GM21737 (cell line): Measurements from ENCODE around the gene COPG2.
A peak's percentile ranks its signal among the peaks of the same experiment; 100 is the strongest.
"Not testable (repeated sequence)": the region's sequence is repeated elsewhere in the genome, so short reads cannot be mapped to it uniquely, and the experiment has no call there.

Experiments used
- ATAC-seq: cut with Tn5 transposase; IDR thresholded peaks from one replicate; pipeline ENCODE4 v1.9.1; 2021; ENCODE audit warnings: mild to moderate bottlenecking, moderate library complexity; ENCODE audit not compliant: unreplicated experiment

Gene COPG2, protein sequence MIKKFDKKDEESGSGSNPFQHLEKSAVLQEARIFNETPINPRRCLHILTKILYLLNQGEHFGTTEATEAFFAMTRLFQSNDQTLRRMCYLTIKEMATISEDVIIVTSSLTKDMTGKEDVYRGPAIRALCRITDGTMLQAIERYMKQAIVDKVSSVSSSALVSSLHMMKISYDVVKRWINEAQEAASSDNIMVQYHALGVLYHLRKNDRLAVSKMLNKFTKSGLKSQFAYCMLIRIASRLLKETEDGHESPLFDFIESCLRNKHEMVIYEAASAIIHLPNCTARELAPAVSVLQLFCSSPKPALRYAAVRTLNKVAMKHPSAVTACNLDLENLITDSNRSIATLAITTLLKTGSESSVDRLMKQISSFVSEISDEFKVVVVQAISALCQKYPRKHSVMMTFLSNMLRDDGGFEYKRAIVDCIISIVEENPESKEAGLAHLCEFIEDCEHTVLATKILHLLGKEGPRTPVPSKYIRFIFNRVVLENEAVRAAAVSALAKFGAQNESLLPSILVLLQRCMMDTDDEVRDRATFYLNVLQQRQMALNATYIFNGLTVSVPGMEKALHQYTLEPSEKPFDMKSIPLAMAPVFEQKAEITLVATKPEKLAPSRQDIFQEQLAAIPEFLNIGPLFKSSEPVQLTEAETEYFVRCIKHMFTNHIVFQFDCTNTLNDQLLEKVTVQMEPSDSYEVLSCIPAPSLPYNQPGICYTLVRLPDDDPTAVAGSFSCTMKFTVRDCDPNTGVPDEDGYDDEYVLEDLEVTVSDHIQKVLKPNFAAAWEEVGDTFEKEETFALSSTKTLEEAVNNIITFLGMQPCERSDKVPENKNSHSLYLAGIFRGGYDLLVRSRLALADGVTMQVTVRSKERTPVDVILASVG

DNA sequence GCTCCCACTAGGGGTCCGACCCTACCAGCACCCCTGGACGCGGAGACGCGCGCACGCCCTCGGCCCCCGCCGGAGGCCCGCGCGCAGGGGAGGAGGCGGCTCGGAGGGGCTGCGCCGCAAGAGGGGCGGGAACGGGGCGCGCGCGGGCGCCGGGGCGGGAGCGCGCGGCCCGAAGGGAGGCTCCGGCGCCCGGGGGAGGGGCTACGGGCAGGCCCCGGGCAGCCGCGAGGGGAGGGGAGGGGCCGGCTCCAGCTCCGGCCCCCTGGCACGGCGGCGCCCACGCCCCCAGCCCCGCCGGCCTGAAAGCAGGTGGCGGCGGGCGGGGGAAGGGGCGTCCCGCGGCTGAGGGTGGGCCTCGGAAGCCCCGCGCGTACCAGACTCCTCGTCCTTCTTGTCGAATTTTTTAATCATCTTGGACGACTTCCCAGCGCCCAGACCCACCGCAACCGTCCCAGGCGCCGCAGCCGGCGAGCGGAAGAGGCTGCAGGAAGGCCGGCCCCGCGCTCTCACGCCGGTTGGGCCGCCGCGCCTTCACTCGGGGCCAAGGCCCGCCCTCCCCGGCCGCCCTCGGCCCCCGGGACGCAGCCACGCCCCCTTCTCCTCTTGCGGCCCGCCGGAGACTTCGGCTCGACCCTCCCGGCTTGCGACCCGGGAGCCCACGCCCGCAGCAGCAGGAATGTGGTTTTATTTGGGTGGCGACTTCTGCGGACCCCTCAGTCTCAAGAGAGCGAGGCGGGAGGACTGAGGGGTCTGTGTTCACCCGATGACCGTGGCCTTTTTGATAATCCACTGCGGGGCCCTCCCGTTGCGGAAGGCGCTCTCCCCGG lies at the start of gene COPG2:
Gene COPG2, minus strand, starts transcription at position 491 of the 827 bp plus-strand sequence. Its CDS starts 80 bp downstream, at position 411.
- ATAC-seq, result peak; percentile 95

DNA sequence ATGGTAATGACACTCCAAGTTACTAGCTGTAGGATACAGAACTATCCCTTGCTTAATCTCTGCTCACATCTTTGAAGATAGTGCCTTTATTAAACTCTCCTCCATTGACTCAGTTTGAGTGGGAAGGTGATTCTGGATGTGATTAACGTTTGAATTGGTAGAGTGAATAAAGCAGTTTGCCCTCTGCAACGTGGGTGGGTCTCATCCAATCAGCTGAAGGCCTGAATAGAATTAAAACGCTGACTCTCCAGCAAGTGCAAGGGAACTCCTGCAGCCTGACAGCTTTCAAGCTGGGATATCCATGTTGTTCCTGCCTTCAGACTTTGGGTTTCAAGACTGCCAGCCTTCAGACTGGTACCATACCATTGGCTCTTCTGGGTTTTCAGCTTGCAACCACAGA lies 43.9 kb upstream of the COPG2 start:
- no peak for ATAC-seq

DNA sequence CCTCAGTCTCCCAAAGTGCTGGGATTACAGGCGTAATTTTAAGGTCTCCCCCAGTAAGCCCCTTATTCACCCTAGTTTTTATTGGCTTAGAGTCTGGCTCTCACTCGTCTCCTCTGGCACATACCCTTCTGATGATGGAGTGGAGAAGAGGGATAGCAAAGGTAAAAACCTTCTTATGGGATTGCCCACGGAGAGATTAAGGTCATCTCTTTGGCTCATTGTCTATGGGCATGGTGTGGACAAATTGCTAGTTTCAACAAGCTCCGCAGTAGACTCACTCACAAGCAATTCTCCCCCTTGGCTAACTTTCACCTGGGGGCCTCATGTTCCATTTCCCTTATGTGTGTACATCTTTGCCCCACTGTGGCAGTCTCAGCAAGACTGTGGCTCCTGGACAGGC lies 40.2 kb upstream of the COPG2 start:
- ATAC-seq, result no peak

DNA sequence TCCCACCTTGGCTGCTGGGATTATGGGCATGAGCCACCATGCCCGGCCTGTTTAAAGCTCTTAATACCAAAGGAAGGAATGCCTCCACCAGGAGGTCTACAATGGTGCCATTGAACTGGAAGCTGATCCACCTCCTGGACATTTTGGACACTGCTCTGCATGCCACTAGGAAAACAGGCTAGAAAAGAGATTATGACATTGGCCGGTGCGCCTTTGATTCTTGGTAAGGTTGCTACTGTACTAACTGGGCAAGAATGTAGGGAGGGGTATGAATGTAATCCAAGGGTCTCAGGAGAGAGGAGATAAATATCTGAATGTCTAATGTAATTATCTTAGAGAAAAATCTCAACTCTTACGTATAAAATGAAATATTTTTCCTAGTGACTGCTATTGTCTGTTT lies 39.5 kb upstream of the COPG2 start:
- no peak for ATAC-seq

DNA sequence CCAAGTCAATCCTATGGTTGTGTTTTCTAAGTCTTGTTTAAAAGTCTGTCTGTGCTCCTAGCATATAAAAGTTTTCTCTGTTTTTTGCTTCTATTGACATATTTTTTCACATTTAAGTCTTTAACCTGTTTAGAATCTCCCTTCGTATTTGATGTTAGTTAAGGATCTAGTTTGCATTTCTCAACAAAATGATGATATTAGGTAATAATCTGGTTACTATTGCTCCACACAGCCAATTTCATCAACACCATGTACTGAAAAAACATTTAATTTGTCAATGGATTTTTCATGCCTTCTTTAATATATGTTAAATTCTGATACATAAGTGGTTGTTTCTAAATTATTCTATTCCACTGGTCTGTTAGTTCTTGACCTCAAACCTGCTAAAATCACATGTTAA lies 35.3 kb upstream of the COPG2 start:
- no peak for ATAC-seq

DNA sequence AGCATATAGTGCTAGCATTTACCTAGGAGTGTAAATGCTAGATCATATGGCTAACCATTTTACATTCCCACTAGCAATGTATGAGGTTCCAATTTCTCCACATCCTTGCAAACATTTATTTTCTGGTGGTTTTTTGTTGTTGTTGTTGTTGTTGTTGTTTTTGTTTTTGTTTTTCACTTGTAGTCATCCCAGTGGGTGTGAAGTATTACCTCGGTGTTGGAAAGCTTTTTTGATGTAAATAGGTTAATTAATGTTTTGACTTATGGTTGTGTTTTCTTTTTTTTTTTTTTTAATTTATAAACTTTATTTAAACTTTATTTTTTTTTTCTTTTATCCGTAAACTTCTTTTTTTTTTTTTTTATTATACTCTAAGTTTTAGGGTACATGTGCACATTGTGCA lies 33.1 kb upstream of the COPG2 start:
- ATAC-seq, result no peak

DNA sequence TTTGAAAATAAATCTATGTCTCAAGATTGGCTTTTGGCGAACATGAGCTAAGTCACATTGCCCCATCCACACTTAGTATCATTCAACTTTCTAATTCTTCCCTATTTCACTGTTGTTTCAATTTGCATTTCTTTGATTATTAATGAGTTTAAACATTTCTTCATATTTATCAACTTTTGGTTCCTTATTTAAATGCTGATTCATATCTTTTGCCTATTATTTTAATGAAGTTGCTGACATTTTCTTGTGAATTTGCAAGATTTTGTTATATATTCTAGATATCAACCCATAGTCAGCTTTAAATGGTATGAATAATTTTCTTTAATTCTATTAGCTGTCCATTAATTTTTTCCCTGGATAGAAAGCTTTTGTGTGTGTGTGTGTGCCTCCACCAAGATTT lies 32.2 kb upstream of the COPG2 start:
- no peak for ATAC-seq

DNA sequence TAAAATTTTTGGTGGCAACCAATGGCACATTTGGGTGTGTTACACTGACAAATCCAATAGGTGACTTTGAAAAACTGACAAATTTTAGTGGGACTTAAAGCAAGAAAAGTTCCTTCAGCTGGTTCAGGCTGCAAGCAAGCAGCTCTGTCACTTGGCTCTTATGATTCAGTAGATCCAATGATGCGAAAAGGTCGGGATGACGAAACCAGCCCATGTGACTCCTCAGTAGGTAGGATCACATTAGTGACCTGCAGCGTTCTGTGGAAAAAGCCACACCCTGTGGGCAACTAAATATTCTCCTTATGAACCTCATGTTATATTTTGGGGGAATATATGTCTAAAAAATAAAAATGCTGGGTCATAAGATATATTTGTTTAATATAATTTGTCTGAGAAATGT lies 31.1 kb upstream of the COPG2 start:
- ATAC-seq, result no peak

DNA sequence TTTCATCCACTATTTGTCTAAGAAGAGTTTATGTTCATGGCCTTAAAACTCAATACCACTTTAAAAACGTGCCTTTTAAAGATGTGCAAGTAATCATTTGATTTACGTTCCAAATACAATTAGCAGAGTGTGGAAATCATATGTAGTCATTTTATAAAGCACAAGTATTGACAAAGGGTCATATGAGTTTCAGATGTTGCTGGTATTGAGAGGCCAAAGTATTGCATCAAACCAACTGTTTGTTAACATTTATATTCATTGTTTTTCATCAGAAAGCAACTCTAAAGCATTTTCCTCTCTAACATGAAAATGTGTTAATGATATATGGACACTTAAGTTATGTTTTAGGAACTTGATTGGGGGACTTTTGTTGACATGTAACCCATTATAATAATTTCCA lies 29.3 kb upstream of the COPG2 start:
- ATAC-seq, result no peak

DNA sequence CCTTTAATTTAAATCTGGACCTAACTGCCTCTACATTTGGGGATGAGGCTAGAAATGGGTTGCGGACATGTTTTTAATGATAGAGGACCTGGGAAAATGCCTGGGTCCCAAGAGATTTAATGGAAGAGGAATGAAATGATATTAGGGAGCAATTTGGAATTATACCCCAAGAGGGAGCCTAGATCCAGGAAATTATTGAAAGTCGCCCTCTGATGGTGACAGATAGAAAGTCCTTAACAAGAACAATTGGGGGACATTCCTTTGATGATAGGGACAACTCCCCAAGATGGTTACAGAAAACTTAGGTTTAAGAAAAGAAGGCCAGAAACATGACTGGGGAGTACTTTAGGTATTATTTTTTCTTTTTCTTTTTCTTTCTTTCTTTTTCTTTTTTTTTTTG lies 27.3 kb upstream of the COPG2 start:
- no peak for ATAC-seq

DNA sequence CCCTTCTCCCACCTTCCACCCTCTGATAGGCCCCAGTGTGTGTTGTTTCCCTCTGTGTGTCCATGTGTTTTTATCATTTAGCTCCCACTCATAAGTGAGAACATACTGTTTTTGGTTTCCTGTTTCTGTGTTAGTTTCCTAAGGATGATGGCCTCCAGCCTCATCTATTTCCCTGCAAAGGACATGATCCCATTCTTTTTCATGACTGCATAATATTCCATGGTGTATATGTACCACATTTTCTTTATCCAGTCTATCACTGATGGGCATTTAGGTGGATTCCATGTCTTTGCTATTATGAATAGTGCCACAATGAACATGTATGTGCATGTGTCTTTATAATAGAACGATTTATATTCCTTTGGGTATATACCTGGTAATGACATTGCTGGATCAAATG lies 23.8 kb upstream of the COPG2 start:
- ATAC-seq, result not testable (repeated sequence)

DNA sequence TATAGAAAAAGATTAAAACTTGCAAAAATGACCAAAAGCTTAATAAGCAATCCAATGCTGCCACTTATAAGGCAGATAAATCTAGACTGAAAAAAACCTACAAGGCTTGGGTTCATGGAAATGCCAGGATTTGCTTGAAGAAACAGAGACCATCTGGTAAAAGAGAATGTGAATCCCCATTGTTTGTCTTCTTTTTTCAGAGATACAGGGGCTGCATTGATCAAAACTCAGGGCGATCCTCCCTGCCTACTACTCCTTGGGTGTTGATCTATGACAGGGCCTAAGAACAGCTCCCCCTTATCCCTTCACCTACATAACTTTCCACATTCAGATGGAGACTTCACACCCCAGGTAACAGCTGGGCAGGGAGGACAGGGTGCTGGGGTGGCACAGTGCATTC lies 21.1 kb upstream of the COPG2 start:
- ATAC-seq, result no peak

DNA sequence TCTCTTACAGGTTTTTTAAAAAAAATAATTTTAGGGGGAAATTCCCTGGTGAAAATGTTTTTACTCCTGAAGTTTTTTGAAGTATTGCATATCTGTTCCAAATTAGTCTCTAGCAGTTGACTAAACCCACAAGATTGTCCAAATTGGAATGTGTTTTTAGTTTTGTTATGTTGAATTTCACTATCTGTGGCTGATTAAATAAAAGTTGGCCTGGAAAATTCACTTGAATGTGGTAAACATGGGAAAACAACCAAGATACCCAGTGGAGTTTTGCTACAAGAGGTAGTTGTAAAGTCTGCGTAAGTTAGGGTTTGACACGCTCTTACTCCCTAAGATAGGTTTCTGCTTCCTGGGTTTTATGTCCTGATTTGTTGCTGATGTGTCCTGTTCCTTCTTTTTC lies 14.5 kb upstream of the COPG2 start:
- ATAC-seq, result no peak

DNA sequence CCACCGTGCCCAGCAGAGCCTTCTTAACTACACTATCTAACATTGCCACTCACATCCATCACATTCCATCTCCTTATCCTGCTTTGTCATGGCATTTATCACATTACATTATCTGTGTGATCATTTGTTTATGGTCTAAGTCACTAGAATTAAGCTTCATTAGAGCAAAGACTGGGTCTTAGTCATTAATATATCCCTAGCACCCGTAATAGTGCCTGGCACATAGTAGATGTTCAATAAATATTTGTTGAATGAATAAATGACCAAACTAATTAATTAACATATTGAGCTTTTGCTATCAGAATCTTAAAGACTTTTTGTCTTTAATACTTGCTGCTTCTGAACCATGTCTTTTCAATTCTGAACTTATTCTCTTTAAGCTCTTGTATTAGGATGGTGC lies 5.9 kb upstream of the COPG2 start:
- ATAC-seq, result no peak

DNA sequence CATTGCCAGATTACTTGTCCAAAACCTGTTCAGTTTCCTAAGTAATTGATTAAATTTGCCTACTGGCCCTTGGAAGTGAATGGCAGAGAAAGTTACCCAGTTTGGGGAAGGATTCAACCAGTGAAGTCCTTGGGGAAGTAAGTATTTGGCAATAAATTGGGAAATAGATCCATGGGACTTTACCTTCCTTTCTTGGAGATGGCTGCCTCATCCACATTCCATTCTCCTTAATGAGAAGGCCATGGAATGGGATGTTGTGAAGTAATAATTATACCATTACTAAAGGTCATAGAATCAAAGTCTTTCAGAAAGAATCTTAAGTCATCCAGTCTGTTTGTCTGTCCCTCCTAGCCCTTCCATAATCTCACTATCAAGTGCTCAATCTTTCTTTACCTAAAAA lies 4.5 kb upstream of the COPG2 start:
- ATAC-seq, result no peak

DNA sequence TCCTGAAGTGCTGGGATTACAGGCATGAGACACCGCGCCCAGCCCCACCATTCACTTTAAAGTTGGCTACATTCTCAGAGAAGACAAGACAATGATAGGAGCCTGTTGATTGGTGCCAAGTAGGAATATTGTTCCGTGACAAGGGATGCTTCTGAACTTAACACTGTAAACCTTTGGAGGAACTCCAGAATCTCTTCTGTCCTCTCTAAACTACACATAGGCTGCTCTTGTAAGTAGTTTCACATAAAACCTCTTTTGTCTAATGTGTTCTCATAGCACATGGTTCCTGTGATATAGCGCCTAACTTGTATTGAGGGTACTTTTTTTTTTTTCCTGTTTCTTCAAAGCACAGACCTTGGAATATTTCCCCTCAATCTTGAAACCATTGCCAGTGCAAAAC lies 3.6 kb upstream of the COPG2 start:
- no peak for ATAC-seq

DNA sequence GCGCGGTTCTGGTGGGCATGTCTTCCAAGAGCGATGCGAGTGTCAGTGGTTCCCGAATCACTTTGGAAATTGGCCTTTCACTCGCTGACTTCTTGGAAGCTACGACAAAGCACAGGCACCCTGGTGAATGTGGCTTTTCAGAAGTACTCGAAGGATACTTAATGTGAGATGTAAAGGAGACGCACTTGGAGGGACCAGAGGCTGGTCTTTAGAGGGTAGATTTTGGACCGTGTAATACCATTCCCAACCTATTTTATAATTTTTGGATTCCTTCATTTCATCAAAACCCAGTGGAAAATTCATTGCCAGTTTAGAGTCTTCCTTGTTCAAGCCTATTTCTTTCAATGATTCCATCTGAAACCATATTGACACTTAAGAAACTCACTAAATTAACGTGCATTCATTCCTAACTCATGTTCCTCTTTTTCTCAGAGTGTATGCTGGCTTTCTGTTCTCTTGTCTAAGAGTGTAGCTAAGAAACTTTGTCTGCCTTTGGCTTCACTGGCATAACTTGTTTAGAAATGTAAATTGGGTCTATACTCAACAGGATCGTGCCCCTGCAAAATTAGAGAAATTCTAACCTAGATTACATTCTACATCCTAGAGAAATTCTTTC lies 645 bp upstream of the COPG2 start:
- ATAC-seq, result no peak

DNA sequence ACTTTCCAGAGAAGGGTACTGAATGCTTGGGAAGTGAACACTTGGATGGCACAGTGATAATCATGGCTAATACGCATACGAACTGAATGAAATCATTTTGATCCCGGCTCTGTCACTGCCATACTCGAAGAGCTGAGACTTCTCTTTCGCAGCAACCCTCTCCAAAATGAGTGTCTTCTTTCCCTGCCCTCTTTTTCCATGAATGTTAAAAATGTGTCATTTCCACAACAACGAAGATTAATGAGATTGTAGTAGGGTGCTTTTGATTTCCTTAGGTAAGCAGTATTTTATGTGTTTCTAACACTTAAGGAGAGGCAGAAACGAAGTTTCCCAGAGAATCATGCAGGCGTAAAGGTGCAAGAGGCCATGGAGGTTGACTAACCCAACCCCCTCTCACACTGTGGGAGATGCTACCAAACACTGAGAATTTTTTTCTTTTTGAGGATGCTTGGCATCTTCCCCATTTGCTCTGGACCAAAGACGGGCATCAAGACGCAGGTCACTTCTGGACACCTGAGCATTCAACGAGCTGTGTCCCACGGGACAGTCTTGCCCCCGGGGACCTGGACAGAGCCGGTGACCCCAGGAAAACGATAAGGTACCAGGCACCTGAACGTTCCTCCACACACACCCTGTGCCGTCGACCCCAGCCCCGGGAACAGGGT lies 823 bp downstream of the COPG2 start:
- no peak for ATAC-seq

DNA sequence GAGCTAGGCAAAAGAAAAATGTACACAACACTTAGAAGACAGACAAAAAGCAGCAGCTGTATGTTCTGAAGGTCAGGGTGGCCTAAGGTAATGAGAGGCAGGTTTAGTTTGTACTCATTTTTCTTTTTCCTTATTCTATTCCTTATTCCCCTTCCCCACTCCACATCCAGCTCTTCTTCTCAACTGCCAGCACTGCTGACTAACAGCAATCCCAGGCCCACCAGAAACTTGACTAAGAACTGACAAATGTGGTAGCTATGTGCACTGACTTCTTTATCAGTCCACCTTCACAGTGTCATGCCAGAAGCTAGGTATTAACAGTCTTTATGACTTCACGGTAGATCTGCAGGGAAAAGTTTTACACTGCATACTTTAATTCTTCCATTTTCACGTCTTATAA lies 6.1 kb downstream of the COPG2 start:
- ATAC-seq, result no peak

DNA sequence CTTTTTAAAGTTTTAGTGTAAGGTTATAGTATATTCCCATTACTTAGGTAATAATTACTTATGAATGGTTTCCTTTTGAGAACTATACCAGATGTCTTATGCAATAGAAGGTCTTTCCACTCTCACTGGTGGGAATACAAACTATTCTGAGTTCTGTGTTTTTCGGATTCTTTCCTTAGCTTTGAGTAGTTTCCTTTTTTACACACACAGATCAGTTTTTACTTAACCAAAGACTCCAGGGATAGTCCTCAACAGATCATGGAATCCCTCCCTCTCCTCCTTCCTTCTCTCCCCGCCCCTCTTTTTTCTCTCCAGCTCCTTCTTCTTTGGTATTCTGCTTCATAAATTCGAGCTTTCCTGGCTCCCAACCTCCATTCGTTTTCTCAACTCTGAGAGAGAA lies 13.3 kb downstream of the COPG2 start:
- ATAC-seq, result no peak
